ENCODE measurements around the gene CASP2. TPM values are rescaled to one million over a fixed set of nuclear protein-coding genes. Genes with fewer than 3 reads are reported as not detected.

Gene CASP2
- total RNA-seq, 1 experiment from 2014 or later: 65.3 TPM

DNA sequence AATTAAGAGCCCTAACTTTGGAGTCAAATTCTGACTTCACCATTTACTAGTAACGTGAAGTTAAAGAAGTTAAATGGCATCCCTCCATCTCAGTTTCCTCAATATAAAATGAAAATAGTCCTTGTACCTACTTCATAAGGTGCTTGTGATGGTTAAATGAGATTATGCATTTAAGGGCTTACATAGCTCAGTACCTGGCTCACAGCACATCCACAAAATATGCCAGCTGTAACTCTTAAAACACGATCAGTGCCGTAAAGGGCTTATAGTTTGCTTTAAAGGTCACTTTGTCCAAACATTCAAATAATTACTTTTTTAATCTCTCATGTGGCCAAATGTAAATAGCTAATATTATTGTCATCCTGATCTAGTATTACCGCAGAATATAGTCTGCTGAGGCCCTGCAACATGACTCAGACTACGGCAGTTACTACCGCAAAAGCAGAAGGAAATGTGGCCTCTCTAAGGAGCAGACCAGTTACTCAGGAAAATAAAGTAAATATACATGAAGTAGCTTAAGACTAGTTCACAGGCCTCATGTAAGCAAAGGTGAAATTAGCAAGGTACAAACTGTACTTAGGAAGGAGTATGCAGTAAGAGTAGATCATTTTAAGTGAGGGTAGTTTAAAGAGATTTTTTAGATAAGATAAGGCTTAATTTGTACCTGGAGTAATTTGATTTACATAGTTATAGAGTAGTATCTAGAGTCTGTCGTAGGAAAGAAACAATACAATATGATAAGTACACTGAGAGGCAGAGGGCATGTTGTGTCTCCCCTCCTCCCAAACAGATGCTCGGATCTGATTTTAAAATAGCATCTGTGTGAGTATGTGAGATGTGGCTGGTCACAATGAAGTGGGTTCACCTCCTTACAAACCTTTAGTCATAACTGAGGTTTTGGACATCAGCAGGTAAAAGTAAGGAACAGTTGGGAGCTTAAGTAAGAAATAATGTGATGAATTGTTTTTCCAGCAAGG lies 13.1 kb downstream of the CASP2 start:
- H3K4me1 Mint-ChIP-seq: no peaks in the 10 kb centered on the region
- Histone ChIP-seq H3K27ac (ENCODE audit: insufficient read length, low read depth, low read length) (no peak overlapping the region), H4K5ac (ENCODE audit: insufficient read length, low read depth, low read length) (no peak overlapping the region), H3K27me3 (ENCODE audit: insufficient read depth, low read length) (no peaks in the 10 kb centered on the region), H3K9ac (ENCODE audit: extremely low read depth, insufficient read length, low read length) (no peak overlapping the region), H4K91ac (ENCODE audit: insufficient read length, low read depth, low read length) (no peak overlapping the region), H4K20me1 (ENCODE audit: control insufficient read depth, insufficient read depth, insufficient read length) (no peaks in the 10 kb centered on the region), H2BK12ac (ENCODE audit: insufficient read length, low read depth, low read length) (no peak overlapping the region), H2BK5ac (ENCODE audit: insufficient read length, low read length) (no peak overlapping the region), H3K23me2 (ENCODE audit: insufficient read length, low read depth, low read length, poor library complexity, severe bottlenecking) (no peaks in the 10 kb centered on the region), H3K9me3 (ENCODE audit: control insufficient read depth, low read depth, low read length) (no peaks in the 10 kb centered on the region), H3K56ac (ENCODE audit: insufficient read length, low read depth, low read length) (no peak overlapping the region), H2BK15ac (ENCODE audit: low read depth, low read length) (no peak overlapping the region), H3T11ph (ENCODE audit: low read length) (no peak overlapping the region), H3K18ac (ENCODE audit: insufficient read length, low read depth, low read length) (no peak overlapping the region), H2AK5ac (ENCODE audit: insufficient read length, low read length) (no peak overlapping the region), H3K23ac (ENCODE audit: insufficient read length, low read depth, low read length) (no peak overlapping the region), H2BK120ac (ENCODE audit: low read depth, low read length, poor library complexity, severe bottlenecking) (no peak overlapping the region), H3K4me1 (ENCODE audit: insufficient read depth, low read length) (no peaks in the 10 kb centered on the region), H3K4me2 (ENCODE audit: insufficient read depth, insufficient read length, low read length) (no peak overlapping the region), H3K79me2 (ENCODE audit: insufficient read depth, low read length) (0 out of 2 replicates have a peak, but pooled peaks cover 2% of the 10 kb centered on the region), H4K8ac (replicated peaks; ENCODE audit: insufficient read length, low read depth, low read length) (no peak overlapping the region), H3K79me1 (ENCODE audit: insufficient read depth, low read depth, low read length, poor library complexity, severe bottlenecking) (no peaks in the 10 kb centered on the region), H2AFZ (ENCODE audit: low read length) (no peak overlapping the region), H2BK20ac (ENCODE audit: low read depth, low read length, poor library complexity, severe bottlenecking) (no peak overlapping the region), H3K14ac (ENCODE audit: insufficient read depth, low read length) (no peak overlapping the region), H3K4ac (ENCODE audit: low read depth, low read length) (no peak overlapping the region)
- H3K27me3 Mint-ChIP-seq (ENCODE audit: low read depth): no peaks in the 10 kb centered on the region; the same call in 1 of the 2 replicates
- TF ChIP-seq, protein P1, sequence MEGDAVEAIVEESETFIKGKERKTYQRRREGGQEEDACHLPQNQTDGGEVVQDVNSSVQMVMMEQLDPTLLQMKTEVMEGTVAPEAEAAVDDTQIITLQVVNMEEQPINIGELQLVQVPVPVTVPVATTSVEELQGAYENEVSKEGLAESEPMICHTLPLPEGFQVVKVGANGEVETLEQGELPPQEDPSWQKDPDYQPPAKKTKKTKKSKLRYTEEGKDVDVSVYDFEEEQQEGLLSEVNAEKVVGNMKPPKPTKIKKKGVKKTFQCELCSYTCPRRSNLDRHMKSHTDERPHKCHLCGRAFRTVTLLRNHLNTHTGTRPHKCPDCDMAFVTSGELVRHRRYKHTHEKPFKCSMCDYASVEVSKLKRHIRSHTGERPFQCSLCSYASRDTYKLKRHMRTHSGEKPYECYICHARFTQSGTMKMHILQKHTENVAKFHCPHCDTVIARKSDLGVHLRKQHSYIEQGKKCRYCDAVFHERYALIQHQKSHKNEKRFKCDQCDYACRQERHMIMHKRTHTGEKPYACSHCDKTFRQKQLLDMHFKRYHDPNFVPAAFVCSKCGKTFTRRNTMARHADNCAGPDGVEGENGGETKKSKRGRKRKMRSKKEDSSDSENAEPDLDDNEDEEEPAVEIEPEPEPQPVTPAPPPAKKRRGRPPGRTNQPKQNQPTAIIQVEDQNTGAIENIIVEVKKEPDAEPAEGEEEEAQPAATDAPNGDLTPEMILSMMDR (conservative IDR thresholded peaks at IDR 0.05): no peak
- H3K4me3 Mint-ChIP-seq: no peak overlapping the region
- DNase-seq: no peak
- H3K36me3 Mint-ChIP-seq (ENCODE audit: insufficient read depth in 1 of 3, low read depth in 3 of 3): peaks cover 68 to 94% (median 93%) of the 10 kb centered on the region in 3 experiments
- no CpG with 5 or more reads among the region's 8 CpGs for WGBS (ENCODE audit: extremely low coverage, insufficient read length, low lambda C conversion rate)
- no peak overlapping the region for H3K27ac Mint-ChIP-seq
- no peaks in the 10 kb centered on the region for H3K9me3 Mint-ChIP-seq
